Pulmonary artery endothelial cell (primary cell): ENCODE results near the gene HS6ST2. TPM values are rescaled to one million over a fixed set of nuclear protein-coding genes. Genes with fewer than 3 reads are reported as not detected.
"Not testable (repeated sequence)": the region's sequence is repeated elsewhere in the genome, so short reads cannot be mapped to it uniquely, and the experiment has no call there.

ENCODE experiments used
- DNase-seq: peaks from one replicate; pipeline ENCODE4 v3.0.0-alpha.2; 2011; ENCODE audit warnings: low read depth, low spot score
- total RNA-seq: library from RNA; depleted of rRNA; stranded (reverse); fragments of >200 nt; gene quantifications from 2 replicates; pipeline ENCODE4 v1.2.3, GENCODE V29; 2014

Gene HS6ST2
- total RNA-seq = 0.04 and 0.07 TPM in 2 replicates

DNA sequence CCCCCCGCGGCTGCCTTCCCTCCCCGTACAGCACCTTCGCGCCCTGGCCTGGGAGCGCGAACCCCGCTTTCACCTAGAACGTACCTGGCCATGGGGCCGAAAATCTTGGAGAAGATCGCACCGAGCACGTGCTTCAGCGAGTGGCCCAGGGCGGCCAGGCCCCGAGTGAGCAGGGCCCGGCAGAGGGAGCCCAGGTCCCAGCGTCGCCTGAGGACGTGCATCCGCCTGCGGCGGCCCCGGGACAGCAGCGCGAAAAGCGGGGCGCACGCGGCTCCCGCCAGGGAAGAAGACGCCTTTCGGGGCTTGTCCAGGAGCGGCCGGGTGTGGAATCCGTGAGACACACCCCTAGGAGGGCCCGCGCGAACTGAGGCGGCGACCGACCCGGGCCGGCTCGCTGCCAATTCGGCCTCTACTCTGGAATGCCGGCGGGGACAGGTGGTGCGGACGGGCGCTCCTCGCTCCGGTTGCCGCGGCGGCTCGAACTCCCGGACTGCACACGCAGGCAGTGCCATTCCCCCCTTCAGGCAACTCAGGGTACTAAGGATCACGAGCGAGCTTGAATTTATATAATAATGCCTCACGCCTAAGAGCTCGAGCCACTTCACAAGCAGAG is at the start of gene HS6ST2:
TSS of gene HS6ST2 (minus strand) at position 539 of the 613 bp plus-strand sequence.
- DNase-seq = no peak

DNA sequence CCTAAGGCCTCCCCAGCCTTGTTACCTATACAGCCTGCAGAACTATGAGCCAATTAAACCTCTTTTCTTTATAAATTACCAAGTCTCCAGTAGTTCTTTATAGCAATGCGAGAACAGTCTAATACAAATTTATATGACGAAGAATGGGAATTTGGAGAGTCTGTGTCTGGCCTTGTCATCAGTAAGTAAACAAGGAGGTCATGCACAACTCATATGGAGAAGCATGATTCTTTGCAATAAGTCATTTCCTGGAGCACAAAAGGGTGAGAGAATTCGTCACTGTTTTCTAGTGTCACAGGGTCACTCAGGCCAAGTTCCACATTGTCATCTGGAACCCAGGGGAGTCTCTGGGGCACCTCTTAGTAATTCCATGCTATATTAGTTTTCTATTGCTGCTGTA is 49.0 kb upstream of the HS6ST2 start:
- no peak for DNase-seq

DNA sequence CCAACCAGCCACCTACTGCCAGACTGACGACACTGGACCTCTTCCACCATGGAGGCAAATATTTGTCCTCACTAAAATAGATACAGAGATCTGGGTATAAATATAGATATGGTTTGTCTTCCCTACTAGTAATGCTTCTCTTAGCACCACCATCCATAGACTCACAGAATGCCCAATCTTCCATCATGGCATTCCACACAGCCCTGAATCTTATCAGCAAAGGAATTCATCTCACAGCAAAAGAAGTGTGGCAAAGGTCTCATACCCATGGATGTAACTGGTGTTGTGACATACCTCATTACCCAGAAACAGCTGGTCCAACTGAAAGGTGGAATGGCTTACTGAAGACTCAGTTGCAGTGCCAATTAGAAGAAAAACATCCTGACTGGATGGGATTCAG is 47.2 kb upstream of the HS6ST2 start:
- DNase-seq = no peak

DNA sequence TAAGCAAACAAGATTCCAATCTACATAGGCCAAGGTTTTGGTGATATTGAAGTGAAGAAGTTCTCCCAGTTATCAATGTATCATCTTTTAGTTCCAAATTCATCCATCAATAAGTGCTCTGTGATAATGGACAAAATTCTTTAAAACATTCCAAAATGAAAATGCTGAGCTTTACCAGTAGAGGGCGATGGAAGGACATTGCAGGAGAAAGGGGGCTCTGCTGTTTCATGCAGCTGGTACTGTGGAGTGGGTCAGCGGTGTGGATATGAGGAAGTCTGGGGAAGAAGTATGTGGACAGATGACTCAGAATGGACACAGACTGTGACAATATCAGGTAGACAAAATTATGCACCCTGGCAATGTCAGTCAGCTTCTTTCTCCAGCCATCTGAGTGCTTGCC is 46.6 kb upstream of the HS6ST2 start:
- no peak for DNase-seq

DNA sequence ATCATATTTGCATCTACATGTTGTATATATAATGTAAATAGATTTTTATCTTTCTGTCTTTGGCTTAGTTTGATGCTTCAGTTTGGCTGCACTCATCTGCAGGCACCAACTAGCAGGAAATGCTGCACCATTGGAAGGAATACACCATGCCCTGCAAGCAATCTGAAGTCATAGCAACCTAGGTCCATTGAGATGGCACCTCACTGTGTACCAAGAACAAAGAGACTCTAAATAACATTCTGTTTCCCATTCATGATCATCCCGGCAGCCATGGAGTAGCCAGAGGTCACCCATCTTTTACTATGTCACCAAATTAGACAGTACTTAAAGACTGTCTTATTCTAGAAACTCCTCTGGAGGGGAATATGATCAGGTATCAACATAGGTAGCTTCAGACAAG is 40.8 kb upstream of the HS6ST2 start:
- DNase-seq = no peak

DNA sequence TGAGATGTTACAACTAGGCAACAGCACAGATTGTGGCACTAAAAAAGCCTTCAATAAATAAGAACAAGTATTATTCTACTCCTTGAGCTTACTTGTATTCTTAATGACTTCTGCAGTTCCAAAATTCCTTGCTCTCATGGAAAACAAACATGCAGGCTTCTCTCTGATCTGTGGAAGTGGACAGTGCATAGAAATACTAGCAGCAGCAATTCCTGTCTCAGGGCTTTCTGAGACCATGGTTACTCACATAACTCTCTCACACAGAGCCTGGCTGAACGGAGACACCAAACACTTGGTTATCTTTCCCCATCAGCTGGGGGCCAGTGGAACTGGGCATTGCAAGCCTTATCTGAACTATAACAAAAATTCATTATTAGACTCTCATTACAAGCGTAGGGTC is 32.4 kb upstream of the HS6ST2 start:
- DNase-seq = no peak

DNA sequence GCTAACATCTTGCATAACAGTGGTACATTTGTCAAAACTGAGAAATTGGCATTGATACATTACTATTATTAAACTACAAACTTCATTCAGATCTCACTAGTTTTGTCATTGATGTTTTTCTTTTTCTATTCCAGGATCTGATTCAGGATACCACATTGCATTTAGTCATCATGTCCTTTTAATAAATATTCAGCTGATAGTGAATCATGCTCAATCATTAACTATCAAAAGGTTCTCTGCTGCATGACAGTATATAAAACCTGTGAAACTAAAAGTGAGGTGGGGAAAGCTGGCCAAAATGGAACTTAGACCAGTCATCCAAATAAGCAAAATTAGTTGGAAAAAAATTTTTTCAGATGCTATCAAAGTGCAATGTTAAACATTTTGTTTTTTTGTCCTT is 28.1 kb upstream of the HS6ST2 start:
- no peak for DNase-seq

DNA sequence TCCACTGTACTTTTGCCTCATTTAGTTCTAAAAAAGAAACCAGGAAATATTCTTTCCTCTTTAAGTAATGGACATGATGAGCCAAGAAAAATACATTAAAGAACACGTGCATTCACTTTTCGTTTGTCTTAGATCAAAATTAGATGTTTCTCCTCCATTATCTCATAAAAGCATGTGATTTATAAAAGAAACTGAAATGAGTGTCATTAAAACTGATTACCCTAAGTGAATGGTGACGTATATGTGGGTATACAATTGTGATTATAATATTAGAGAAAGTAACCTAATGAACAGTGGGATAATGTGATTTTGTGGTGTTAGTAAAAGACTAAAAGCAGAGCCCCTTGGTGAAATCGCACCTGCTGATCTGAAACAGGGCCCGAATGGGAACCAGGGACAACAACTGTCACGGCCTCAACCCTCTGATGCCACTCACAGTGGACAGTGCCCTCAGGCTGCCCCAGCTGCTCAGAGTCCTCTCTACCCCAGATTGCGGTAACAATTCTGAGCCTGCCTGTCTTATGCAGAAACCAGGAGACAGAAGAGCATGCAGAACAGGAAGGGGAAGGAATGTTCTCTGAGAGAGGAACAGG is 25.7 kb upstream of the HS6ST2 start:
- DNase-seq = no peak

DNA sequence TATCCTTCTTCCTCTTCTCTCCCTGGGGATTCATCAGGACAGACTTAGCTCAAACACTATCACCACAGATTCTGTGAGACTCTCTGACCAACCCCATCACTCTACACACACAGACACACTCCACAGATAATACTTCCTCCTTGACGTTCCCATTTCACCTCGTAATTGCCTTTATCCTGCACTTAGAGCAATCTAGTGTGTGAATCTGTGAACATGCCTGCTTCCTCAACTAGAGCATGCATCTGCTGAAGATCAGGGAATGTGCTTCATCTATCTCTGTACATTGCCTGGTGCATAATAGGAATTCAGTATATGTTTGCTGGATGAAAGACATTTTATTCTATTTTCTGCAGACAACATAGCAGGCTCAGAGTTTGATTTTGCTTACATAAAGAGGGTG is 25.1 kb upstream of the HS6ST2 start:
- DNase-seq = no peak

DNA sequence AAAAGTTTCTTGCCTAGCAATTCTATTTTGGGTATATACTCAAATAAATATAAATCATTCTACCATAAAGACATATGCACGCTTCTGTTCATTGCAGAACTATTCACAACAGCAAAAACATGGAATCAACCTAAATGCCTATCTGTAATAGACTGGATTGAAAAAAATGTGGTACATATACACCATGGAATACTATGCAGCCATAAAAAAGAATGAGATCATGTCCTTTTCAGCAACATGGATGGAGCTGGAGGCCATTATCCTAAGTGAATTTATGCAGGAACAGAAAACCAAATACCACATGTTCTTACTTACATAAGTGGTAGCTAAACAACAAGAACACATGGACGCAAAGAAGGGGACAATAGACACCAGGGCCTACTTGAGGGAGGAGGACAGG is 21.6 kb upstream of the HS6ST2 start:
- not testable (repeated sequence) for DNase-seq

DNA sequence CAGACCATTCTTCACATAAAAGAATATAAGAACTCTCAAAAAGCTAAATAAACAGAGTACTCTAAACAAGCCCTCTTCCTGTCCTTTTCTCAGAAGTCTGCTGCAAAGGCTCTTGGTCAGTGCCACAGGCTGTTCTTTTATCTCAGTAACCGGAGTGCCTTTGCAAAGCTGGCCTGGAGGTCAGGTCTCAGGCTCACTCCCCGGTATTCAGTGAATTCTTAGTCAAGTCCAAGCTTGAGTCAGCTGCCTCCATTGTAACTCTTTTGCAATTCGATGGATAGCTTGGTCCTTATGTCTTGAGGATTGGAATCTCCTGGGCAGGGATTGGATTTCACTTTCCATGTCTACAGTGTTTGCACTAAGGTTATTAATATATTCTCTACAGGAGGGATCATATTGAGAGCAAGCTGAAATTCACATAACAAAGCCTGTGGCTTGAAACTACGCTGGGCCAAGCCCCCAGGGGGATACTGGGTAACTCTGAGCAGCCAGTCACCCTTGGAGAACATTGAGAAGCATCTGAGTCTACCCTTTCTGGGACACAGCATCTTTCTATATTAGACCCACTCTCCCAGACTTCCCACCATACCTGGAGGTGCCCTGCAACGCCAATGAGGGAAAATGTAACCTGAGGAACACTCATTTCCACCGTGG is 10.0 kb upstream of the HS6ST2 start:
- DNase-seq = no peak

DNA sequence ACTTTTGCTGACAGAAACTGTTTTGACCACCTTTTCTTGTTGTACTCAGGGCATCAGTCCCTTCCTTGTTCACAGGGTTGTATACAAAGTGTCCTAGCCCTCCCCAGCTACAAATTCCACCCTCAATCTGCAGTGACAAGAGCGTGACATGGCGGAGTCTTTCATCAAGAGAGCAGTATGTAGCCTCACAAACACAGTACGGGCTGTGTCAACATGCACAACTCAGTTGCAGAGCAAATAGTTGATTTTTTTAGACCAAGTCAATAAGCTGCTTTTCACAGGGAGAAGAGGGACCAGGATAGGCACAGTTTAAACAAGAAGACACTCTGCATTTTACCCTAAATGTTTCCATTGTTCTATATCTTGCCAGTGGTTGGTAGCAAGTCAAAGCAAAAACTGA is 8.6 kb upstream of the HS6ST2 start:
- no peak for DNase-seq

DNA sequence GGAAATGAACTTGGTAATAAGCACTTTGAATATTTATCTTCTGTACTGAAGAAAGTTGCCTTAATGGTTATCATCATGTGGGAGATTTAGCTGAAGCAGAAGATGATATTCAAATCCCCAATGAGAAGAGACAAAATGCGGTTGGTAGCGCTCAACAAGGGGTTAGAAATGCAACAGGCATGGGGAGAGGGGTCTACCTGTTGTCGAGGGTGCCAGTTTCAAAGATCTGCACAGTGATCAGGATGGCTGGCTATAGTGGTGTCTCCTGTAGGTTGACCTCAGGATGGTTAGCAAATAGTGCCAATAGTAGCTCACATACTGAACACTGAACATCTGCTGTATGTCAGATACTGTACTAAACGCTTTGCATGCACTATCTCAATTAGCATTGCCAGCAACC is 7.0 kb upstream of the HS6ST2 start:
- DNase-seq = no peak

DNA sequence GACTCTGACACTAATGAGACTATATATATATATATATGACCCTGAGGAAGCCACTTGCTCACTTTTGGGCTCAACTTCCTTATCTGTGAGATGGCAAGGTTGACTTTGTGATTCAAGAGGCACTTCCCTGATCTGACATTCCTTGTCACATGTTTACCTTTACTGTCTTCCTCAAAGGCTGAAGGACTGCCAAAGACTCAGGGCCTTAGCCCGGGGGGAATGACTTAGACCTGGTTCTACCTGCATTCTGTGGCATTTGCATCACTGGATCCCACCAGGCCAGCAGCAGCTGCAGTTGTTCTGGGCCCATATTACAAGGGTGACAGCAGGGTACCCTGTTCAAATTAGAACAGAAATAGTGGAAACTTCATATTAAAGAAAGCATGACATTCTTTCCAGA is 3.1 kb upstream of the HS6ST2 start:
- DNase-seq = no peak

DNA sequence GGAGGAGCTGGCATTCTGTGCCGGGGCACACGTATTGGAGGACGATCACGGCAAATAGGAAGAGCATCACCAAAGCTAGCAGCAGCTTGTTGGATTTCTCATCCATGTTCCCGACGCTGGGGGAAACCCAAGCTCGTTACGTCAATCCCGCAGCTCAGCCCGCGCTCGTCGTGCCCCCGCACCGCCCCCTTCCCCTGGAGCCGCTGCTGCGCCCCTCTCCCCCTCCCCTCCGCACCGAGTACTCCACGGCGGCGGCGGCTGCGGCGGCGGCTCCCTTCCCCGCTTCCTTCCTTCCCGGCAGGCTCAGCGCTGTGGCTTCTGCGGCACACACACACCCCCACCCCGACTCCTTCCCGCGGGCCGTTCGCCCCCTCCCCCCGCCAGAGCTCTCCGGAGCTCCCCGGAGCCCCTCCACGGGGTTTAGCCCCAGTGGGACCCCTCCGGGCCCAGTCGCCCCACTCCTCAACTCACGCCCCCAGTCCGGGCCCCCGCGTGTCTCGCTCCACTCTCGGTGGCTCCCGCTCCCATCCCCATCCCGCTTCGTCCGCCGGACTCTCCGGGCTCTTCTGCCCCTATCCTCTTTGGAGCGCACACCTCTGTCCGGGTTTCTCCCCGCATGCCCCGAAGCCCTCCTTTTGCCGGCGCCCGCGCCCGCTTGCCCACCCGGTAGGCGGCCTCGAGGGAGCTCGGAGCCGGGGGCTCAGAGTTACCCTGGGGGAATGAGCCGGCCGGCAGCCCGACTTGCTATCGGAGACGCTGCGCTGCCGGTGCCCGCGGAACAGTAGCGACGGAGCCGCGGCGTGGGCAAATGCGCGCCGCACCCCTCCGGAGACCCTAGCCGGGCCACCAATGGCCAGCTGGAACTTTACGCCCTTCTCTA is 978 bp downstream of the HS6ST2 start:
- DNase-seq = no peak

DNA sequence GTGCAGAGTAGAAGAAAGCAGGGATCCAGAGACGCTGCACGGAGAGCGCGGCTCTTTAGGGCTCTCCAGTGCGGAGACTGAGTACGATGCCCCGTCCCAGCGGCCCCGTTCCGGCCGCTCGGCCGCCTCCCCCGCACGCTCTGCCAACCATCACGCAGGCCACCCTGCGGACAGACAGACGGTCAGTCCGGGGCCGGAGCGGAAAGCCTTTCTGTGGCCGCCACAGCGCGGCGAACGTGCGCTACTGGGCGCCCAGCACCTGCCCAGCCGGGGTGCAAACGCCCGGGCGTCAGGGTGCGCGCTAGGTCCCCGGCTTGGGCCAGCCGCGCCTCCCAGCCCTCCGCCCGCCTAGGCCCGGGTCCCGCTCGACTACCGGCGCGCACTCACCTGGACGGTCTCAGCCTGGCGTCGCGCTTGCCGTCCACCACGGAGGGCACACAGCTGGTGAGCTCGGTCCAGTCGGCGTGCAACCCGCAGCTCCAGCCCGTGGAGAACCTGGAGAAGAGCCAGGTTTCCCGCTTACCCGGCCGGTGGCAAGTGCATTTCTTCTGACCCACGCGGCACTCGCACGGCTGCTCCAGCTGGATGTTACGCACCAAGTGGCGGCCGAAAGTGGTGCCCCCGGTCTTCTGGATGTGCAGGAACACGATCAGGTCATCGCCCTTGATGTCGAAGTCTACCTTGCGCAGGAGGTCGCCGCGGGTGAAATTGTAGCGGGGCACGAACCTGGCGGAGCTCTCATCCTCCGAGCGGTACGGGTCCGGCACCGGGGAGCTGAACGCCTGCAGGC is 1.8 kb downstream of the HS6ST2 start:
- DNase-seq = no peak

DNA sequence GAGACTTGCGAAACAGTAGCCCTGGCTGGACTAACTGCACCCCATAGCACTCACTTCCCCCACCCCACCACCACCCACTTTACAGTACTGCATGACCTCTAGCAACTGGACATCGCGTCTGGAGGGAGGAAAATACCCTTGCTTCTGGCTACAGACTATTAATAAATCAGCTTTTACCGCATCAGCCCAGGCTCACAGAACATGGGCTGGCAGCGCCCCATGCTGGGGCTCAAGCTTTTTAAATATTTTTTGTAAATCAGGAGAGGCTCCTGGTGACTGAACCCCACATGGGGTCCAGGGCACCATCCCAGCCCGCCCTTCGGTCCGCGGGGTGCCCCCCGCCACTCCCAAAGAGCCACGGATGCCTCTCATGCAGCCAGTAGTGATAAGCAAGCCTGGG is 2.7 kb downstream of the HS6ST2 start:
- no peak for DNase-seq

DNA sequence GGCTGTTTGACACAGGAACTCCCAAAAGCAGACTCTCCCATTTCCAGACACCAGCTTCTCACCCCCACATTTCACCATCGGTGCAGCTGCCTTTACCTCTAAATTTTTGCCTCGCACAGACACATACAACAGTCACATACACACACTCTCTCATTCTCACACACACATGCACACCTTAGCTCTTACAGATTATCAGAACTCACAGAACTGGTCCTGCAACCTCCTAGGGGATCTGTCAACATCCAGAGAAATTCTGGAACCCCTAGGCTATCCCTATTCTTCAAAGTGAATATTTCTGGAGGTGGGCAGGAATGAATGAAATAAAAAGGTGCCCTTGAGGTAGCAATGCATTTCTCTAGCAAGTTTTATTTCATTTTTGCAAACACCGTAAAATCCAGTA is 4.1 kb downstream of the HS6ST2 start:
- no peak for DNase-seq

DNA sequence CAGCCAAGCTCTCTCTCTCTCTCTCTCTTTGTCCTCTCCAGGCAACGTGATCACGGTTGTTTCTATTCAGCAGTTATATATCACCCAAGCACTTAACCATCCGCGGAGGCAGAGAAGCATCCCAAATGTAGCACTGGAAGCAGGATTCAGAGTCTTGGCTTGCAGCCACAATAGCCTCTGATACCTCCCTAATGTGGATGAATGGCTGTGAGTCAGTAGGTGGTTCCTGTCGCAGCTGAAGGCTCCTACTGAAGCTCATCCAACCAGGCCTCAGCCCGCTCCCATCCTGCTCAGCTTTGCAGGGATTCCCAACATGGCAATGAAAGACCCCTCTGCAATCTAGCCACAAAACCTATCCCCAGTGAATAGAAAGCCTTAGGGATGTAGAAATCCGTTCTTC is 5.1 kb downstream of the HS6ST2 start:
- no peak for DNase-seq

DNA sequence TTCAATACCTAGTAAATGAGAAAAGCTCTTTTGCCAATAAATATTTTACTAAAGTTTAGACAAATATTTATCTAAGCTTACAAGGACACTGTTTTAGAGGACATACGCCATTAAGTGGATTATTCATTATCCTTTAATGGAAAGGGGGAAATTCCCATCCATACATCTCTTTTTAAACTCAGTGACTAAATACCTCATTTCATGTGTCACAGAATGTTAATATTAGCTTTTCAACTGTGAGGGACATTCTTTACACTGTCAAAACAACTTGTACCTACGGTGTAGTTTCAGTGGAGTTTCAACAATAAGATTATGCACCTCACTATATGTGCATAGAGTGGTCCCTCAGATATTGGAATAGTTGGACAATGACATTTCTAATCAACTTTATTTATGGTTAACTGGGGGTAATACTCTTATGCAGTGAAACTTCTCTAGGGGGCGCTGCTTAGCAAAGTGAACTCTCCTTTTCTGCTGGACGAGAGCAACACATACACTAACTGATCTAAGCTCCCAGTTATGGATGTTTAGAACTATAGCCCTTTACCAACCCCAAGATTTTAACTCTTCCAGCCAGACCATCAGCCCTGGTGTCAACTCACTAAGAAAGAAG is 9.7 kb downstream of the HS6ST2 start:
- no peak for DNase-seq

DNA sequence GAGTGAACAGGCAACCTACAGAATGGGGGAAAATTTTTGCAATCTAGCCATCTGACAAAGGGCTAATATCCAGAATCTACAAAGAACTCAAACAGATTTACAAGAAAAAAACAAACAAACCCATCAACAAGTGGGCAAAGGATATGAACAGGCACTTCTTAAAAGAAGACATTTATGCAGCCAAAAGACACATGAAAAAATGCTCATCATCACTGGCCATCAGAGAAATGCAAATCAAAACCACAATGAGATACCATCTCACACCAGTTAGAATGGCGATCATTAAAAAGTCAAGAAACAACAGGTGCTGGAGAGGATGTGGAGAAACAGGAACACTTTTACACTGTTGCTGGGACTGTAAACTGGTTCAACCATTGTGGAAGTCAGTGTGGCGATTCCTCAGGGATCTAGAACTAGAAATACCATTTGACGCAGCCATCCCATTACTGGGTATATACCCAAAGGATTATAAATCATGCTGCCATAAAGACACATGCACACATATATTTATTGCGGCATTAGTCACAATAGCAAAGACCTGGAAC is 13.3 kb downstream of the HS6ST2 start:
- not testable (repeated sequence) for DNase-seq
